Measurements from ENCODE around the gene PDSS1.
"Not testable (repeated sequence)": the region's sequence is repeated elsewhere in the genome, so short reads cannot be mapped to it uniquely, and the experiment has no call there.

PDSS1 gene

DNA sequence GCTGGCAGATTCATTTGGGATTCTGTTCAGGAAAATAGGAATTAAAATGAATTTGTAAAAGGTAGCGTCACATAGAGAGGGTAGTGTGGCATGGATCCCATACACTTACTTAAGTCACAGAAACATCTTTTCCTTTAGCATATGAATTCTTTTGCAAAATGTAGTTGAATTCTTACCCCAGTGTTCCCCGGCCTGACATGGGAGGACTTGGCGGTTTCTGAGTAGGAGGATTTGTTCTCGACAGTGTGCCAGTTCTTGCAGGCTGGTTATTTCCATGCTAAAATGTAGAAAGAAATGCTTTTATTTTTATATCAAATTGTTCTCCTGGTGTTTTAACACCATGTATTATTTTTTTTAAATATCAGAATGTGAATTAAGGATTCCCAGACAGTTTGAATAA, 72.6 kb downstream of the PDSS1 start:
- Histone ChIP-seq H3K9ac (no peak overlapping the region), H3K4me3 (no peak overlapping the region), H3K27ac (no peak overlapping the region), H3K36me3 (peaks cover 49% of the 10 kb centered on the region), H3K4me1 (peaks cover 14% of the 10 kb centered on the region), H3K4me2 (peak overlapping the region; percentile 45), H3K9me3 (no peaks in the 10 kb centered on the region), H3K27me3 (no peaks in the 10 kb centered on the region), H4K20me1 (peaks cover 7% of the 10 kb centered on the region; the same call in 1 of the 2 replicates)
- TF ChIP-seq Cebpa-rat (IDR thresholded peaks at IDR 0.05) = no peak

DNA sequence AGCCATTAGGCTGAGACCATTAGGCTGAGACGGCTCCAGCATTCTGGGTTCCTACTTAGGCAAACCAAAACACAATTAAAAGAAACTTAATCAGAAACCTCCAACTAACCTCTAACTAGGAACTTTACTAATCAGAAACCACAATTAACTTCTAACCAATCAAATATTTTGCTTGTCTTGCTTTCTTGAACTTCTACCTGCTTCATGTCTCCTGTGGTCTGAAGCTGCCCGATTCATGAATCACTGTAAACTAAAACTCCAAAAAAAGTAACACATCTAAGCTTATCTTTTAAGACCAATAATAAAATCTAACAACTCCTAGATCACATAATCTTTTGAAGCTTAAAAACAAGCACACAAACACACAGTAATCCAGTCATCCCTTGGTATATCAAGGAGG, 76.1 kb downstream of the PDSS1 start:
- no peak for TF ChIP-seq Cebpa-rat (IDR thresholded peaks at IDR 0.05)
- no peaks in the 10 kb centered on the region for H3K9me3 ChIP-seq
- no peaks in the 10 kb centered on the region for H3K27me3 ChIP-seq
- H4K20me1 ChIP-seq = peaks cover 26% of the 10 kb centered on the region
- peaks cover 30% of the 10 kb centered on the region for H3K36me3 ChIP-seq
- H3K4me1 ChIP-seq = peaks cover 14% of the 10 kb centered on the region
- no peak overlapping the region for H3K4me2 ChIP-seq
- no peak overlapping the region for H3K4me3 ChIP-seq
- H3K9ac ChIP-seq = no peak overlapping the region
- no peak overlapping the region for H3K27ac ChIP-seq

DNA sequence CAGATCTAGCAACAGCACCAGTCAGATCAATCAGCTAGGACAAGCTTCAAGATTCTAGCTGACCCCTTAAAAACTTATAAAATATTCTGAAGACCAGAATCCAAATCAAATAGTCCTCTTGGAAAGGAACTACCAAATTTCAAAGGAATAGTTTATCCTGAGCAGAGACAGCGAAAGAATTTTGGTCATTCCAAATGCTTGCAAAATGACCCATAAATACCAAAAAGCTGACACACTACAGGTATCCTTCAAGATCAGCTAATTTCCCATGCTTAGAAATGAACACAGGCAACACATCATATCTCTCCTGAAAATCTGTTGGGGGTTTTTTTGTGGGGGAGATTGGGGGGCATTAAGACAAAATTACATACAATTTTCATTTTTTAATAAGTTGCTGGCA, 78.8 kb downstream of the PDSS1 start:
- Histone ChIP-seq H3K27me3 (no peaks in the 10 kb centered on the region), H3K27ac (no peak overlapping the region), H3K4me3 (no peak overlapping the region), H3K9ac (no peak overlapping the region), H3K36me3 (peaks cover 38% of the 10 kb centered on the region), H3K9me3 (peaks cover 16% of the 10 kb centered on the region), H3K4me1 (peaks cover 22% of the 10 kb centered on the region), H4K20me1 (peaks cover 52% of the 10 kb centered on the region), H3K4me2 (no peak overlapping the region)
- no peak for TF ChIP-seq Cebpa-rat (IDR thresholded peaks at IDR 0.05)

DNA sequence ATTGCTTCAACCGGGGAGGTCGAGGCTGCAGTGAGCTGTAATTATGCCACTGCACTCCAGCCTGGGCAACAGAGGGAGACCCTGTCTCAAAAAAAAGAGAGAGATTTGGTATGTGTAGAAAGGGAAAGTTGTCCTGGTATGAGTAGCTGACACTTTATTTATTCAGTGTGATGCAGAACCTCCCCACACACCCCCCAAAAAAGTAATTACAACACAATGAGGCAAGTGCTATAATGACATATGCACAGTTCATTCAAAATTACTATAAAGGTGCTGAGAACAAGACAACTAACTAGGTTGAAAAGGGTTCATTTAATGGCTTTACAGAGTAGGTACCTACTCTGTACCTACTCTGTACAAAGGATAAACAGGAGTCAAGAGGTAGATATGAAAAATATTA, 80.2 kb downstream of the PDSS1 start:
- TF ChIP-seq Cebpa-rat (IDR thresholded peaks at IDR 0.05) = no peak
- Histone ChIP-seq H3K36me3 (peaks cover 51% of the 10 kb centered on the region), H3K9ac (no peak overlapping the region), H4K20me1 (peaks cover 57% of the 10 kb centered on the region), H3K27me3 (no peaks in the 10 kb centered on the region), H3K4me1 (peaks cover 30% of the 10 kb centered on the region), H3K9me3 (peaks cover 16% of the 10 kb centered on the region), H3K27ac (no peak overlapping the region), H3K4me3 (no peak overlapping the region), H3K4me2 (no peak overlapping the region)

DNA sequence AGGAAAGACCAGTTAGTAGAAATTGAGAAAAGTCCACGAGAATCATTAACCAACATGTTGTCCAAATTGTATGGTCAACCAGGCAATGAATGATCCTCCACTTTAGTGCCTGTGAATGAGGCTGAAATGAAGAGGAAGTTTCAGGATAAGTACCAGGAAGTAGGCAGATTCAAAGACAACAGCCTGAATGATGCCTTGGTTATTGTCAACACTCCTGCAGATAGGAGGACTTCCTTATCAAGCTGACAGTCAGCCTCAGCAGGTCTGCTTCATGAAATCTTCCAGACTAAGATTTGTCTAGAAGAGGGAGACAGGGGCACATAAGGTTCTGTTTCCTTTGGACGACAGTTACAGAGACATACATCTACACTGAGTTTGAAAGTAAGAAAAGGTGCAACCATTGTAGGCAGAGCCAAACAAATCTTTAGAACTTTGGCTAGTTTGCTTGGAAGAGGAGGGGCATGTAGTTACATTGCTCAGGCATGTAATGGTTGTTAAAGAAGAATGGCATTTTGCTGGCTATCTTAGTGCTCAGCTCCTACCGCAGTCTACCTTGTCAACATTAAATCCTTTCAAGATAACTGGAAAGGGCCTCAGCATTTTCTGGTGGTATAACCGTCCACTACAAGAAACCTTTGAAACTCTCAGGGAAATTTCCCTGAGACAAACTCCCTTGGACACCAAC, 81.8 kb downstream of the PDSS1 start:
- H3K27ac ChIP-seq = no peak overlapping the region
- no peak for TF ChIP-seq Cebpa-rat (IDR thresholded peaks at IDR 0.05)

DNA sequence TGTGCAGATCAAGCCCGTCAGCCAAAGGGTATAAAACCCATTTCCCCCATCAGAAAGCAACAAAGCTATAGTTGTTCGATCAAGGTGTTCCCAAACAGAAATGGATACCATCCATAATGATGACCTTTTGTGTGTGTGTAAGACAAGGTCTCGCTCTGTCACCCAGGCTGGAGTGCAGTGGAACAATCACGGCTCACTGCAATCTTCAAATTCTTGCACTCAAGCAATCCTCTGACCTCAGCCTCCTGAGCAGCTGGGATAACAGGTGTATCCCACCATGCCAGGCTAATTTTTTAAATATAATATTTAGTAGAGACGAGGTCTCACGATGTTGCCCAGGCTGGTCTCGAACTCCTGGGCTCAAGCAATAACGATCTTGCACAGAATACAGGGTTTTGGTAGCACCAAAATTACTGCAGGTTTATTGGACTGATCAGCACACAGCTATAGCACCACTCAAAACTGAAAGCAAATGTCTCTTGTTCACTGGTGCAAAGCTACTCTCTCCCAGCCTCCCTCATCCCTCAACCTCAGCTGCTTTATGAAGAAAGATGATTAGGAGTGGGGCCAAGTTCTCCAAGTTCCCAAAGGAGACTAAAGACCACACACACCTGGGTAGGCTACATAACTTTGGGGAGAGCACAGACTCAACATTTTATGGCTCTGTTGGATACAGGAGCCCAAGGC, 82.7 kb downstream of the PDSS1 start:
- H3K9me3 ChIP-seq = peaks cover 18% of the 10 kb centered on the region
- peaks cover 63% of the 10 kb centered on the region for H4K20me1 ChIP-seq
- H3K4me2 ChIP-seq = peak overlapping the region; percentile 33
- no peak overlapping the region for H3K4me3 ChIP-seq
- no peaks in the 10 kb centered on the region for H3K27me3 ChIP-seq
- H3K4me1 ChIP-seq = peaks cover 48% of the 10 kb centered on the region
- no peak for TF ChIP-seq Cebpa-rat (IDR thresholded peaks at IDR 0.05)
- peaks cover 58% of the 10 kb centered on the region for H3K36me3 ChIP-seq
- H3K27ac ChIP-seq = 0 out of 2 replicates have a peak overlapping the region, but pooled peaks have one; percentile 19
- H3K9ac ChIP-seq = no peak overlapping the region

More for the DNA sequence above, 81.8 kb downstream of the PDSS1 start:
- H3K4me1 ChIP-seq = peaks cover 40% of the 10 kb centered on the region
- H3K4me2 ChIP-seq = no peak overlapping the region
- H4K20me1 ChIP-seq = peaks cover 57% of the 10 kb centered on the region
- H3K27me3 ChIP-seq = no peaks in the 10 kb centered on the region
- H3K9me3 ChIP-seq = peaks cover 16% of the 10 kb centered on the region
- H3K4me3 ChIP-seq = no peak overlapping the region
- no peak overlapping the region for H3K9ac ChIP-seq
- H3K36me3 ChIP-seq = peaks cover 50% of the 10 kb centered on the region

DNA sequence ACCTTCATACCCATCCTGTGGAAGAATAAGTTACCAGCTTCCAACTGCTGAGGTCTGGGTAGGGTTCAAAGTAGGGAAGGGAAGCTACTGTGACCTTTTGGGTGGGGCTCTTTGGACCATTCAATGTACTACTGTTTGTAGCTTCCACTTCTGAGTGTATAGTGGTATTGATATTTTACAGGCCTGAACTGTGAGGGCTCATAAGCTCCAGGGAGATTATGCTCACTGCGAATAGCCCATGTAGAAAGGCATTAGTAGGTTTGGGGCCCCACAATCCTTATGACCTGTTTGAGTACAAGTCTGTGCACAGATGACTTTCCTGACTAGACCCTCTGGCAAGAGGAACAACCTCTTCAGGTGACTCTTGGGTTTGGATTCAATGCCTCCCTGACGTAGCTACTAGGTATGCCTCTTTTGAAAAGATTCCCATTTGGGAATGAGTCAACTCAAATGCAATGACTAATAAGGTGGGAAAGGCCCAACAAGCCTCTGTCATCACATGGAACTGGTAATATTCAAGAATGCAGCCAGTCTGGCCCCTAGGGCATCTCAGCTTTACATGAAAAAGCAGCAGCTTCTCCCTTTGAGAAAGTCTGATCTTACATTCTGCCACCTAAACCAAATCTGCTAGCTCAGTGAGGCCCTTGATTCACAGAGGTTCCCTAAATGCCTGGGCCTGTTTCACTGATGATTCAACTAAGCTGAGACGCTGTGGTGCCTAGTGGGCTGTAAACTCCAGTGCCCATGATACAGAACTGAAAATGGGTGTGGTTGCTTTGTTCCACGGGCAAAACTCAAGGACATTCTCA, 83.5 kb downstream of the PDSS1 start:
- no peak for TF ChIP-seq Cebpa-rat (IDR thresholded peaks at IDR 0.05)
- Histone ChIP-seq H3K27me3 (no peaks in the 10 kb centered on the region), H3K4me3 (no peak overlapping the region), H3K9me3 (peaks cover 22% of the 10 kb centered on the region), H3K9ac (no peak overlapping the region), H3K36me3 (peaks cover 62% of the 10 kb centered on the region), H3K4me2 (peak overlapping the region; percentile 33), H4K20me1 (peaks cover 71% of the 10 kb centered on the region), H3K27ac (0 out of 2 replicates have a peak overlapping the region, but pooled peaks have one; percentile 19), H3K4me1 (peaks cover 51% of the 10 kb centered on the region)

DNA sequence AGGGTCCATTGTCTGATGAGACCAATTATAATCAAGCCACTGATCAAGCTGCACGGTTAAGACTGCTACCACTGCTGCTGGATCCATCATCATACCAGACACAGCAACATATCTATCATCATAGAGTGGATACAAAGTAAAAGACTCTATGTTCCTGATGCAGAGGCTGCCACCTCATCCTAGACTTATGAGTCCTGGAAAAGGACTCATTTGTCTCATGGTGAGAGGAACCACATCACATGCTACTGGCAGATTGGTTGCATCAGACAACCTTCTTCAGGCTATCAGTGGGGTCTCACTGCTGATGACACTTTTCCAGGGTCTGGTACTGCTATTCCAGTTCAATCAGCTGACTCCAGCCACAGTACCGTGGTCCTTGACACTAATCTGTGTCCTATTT, 84.3 kb downstream of the PDSS1 start:
- no peak for TF ChIP-seq Cebpa-rat (IDR thresholded peaks at IDR 0.05)
- Histone ChIP-seq H3K36me3 (peaks cover 66% of the 10 kb centered on the region), H3K27ac (no peak overlapping the region), H3K4me2 (peak overlapping the region; percentile 1; the same call in 1 of the 2 replicates), H3K4me3 (no peak overlapping the region), H3K27me3 (no peaks in the 10 kb centered on the region), H3K9ac (no peak overlapping the region), H3K4me1 (peaks cover 51% of the 10 kb centered on the region), H4K20me1 (peaks cover 77% of the 10 kb centered on the region), H3K9me3 (peaks cover 29% of the 10 kb centered on the region)

DNA sequence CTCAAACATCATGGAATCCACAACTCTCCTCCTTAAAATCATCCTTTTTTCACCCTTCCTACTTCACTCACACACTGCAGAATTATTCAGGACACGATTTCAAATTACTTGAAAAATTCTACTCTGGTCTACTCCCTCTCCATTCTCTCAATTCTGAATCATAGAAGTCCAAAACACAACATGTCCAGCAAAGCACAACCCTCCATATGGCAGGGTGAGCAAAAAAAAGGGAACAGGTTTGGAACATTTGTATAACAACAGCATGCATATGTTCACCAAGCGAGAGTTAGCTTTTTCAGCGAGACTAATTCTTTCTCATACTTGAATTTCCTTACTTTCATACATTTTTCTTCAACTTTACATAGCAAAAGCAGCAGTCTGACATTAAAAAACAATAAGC, 89.9 kb downstream of the PDSS1 start:
- no peak overlapping the region for H3K4me2 ChIP-seq
- H3K4me3 ChIP-seq = no peak overlapping the region
- H4K20me1 ChIP-seq = peaks cover 24% of the 10 kb centered on the region; the same call in 1 of the 2 replicates
- H3K27ac ChIP-seq = no peak overlapping the region
- H3K9ac ChIP-seq = no peak overlapping the region
- peaks cover 21% of the 10 kb centered on the region for H3K4me1 ChIP-seq
- peaks cover 54% of the 10 kb centered on the region for H3K9me3 ChIP-seq
- H3K36me3 ChIP-seq = peaks cover 75% of the 10 kb centered on the region
- no peaks in the 10 kb centered on the region for H3K27me3 ChIP-seq
- TF ChIP-seq Cebpa-rat (IDR thresholded peaks at IDR 0.05) = no peak

DNA sequence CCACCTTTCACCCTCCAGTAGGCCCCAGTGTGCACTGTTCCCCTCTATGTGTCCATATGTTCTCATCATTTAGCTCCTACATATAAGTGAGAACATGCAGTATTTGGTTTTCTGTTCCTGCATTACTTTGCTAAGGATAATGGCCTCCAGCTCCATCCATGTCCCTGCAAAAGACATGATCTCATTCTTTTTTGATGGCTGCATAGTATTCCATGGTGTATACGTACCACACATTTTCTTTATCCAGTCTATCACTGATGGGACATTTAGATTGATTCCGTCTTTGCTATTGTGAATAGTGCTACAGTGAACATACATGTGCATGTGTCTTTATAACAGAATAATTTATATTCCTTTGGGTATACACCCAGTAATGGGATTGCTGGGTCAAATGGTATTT, 92.3 kb downstream of the PDSS1 start:
- not testable (repeated sequence) for H3K4me3 ChIP-seq, H3K4me1 ChIP-seq, H3K27me3 ChIP-seq, H3K27ac ChIP-seq, H3K4me2 ChIP-seq, H3K9ac ChIP-seq
- peaks cover 72% of the 10 kb centered on the region for H3K36me3 ChIP-seq
- H4K20me1 ChIP-seq = peaks cover 19% of the 10 kb centered on the region; the same call in 1 of the 2 replicates
- peaks cover 66% of the 10 kb centered on the region for H3K9me3 ChIP-seq
